Keratinocyte (primary cell): ENCODE results near the gene ANKRD24. TPM values are rescaled to one million over a fixed set of nuclear protein-coding genes. Genes with fewer than 3 reads are reported as not detected.
A peak's percentile ranks its signal among the peaks of the same experiment; 100 is the strongest.
"Not testable (repeated sequence)": the region's sequence is repeated elsewhere in the genome, so short reads cannot be mapped to it uniquely, and the experiment has no call there.

Experiments used
- DNase-seq: peaks from one replicate; pipeline ENCODE4 v3.0.0-alpha.2; 2011; ENCODE audit warnings: low read depth, missing footprints, low spot score
- FAIRE-seq: peaks from 2 replicates; lab custom pipeline; 2011; peaks lifted over from hg19 to GRCh38; lab: Jason Lieb, UNC
- H2AFZ ChIP-seq: 2 replicates; pipeline ENCODE4 v1.6.0; 2012; ENCODE audit warnings: low read length, control low read depth, inconsistent platforms; ENCODE audit not compliant: control insufficient read depth
- H3K27ac ChIP-seq: 2 replicates; pipeline ENCODE4 v1.5.1; 2011; ENCODE audit warnings: low read length; ENCODE audit not compliant: control insufficient read depth, insufficient read depth
- H3K27me3 ChIP-seq: 3 replicates; pipeline ENCODE4 v1.6.0; 2011; ENCODE audit warnings: low read length; ENCODE audit not compliant: control insufficient read depth, insufficient read depth; ENCODE audit errors: extremely low read depth
- H3K36me3 ChIP-seq, 2 experiments: 2 replicates in 1 of 2; 3 replicates in 1 of 2; pipeline ENCODE4 v1.5.1; 2011; ENCODE audit warnings: low read length in 2 of 2, mild to moderate bottlenecking in 1 of 2; ENCODE audit not compliant: control insufficient read depth in 2 of 2, insufficient read depth in 2 of 2; ENCODE audit errors: extremely low read depth in 1 of 2
- H3K4me1 ChIP-seq: 3 replicates; pipeline ENCODE4 v1.5.1; 2011; ENCODE audit warnings: low read length; ENCODE audit not compliant: control insufficient read depth, insufficient read depth; ENCODE audit errors: extremely low read depth
- H3K4me2 ChIP-seq: 3 replicates; pipeline ENCODE4 v1.6.0; 2011; ENCODE audit warnings: low read depth, low read length; ENCODE audit not compliant: control insufficient read depth, insufficient read depth; ENCODE audit errors: extremely low read depth
- H3K4me3 ChIP-seq, 3 experiments: fragments of 200-600 bp in 1 of 3; sonication (generic) in 1 of 3; 2 replicates in 2 of 3; 3 replicates in 1 of 3; pipeline ENCODE4 v1.5.1; 2011 to 2016; ENCODE audit warnings: low read length in 3 of 3, mild to moderate bottlenecking in 3 of 3, control low read depth in 2 of 3, inconsistent platforms in 1 of 3, low read depth in 1 of 3, mixed read lengths in 1 of 3, mixed run types in 1 of 3, moderate library complexity in 1 of 3; ENCODE audit not compliant: control insufficient read depth in 2 of 3, insufficient read depth in 2 of 3; ENCODE audit errors: extremely low read depth in 1 of 3
- H3K79me2 ChIP-seq: 2 replicates; pipeline ENCODE4 v1.6.0; 2012; ENCODE audit warnings: low read length; ENCODE audit not compliant: control insufficient read depth, insufficient read depth
- H3K9ac ChIP-seq: 3 replicates; pipeline ENCODE4 v1.6.0; 2011; ENCODE audit warnings: low read length; ENCODE audit not compliant: control insufficient read depth, insufficient read depth; ENCODE audit errors: extremely low read depth
- H3K9me1 ChIP-seq: 3 replicates; pipeline ENCODE4 v1.6.0; 2011; ENCODE audit warnings: low read length; ENCODE audit not compliant: control insufficient read depth, insufficient read depth; ENCODE audit errors: extremely low read depth
- H3K9me3 ChIP-seq: 2 replicates; pipeline ENCODE4 v1.5.1; 2012; ENCODE audit warnings: low read depth, low read length; ENCODE audit not compliant: control insufficient read depth
- H4K20me1 ChIP-seq: 3 replicates; pipeline ENCODE4 v1.6.0; 2011; ENCODE audit warnings: low read length; ENCODE audit not compliant: control insufficient read depth, insufficient read depth; ENCODE audit errors: extremely low read depth
- EZH2 ChIP-seq: IDR thresholded peaks from one replicate; pipeline ENCODE4 v1.6.1; 2012; ENCODE audit warnings: inconsistent platforms, mild to moderate bottlenecking, low read length, moderate library complexity
- dilution Hi-C: fragments of 300-500 bp; cut with MboI; formaldehyde crosslinking; loops from one replicate; pipeline ENCODE4 v1.7.0; 2020; ENCODE audit warnings: low sequenced_read_pairs; ENCODE audit not compliant: extremely low pct_ligation_motif_present
- polyA plus RNA-seq, 5 experiments: library from polyadenylated mRNA; depleted of rRNA in 3 of 5; stranded (reverse) in 3 of 5; stranded (forward) in 1 of 5; unstranded in 1 of 5; fragments of >200 nt; gene quantifications; 1 replicate in 1 of 5; 2 replicates in 3 of 5; 3 replicates in 1 of 5; pipeline versions ENCODE4 v1.2.1 to v1.2.3, GENCODE V29; 2011 to 2012; ENCODE audit warnings: missing spikeins in 2 of 5, low read depth in 1 of 5, low replicate concordance in 1 of 5
- TF ChIP-seq, protein P1 (sequence below), 3 experiments: IDR thresholded peaks in 1 of 3; conservative IDR thresholded peaks in 1 of 3; optimal IDR thresholded peaks in 1 of 3; 2 replicates in 2 of 3; 3 replicates in 1 of 3; pipeline versions ENCODE3 to v1.5.1; 2011; ENCODE audit warnings: low read length in 3 of 3, mild to moderate bottlenecking in 3 of 3, moderate library complexity in 2 of 3, control low read depth in 1 of 3, inconsistent platforms in 1 of 3; ENCODE audit not compliant: insufficient read depth in 2 of 3; ENCODE audit errors: extremely low read depth in 1 of 3

Gene ANKRD24
- polyA plus RNA-seq, 1 donor (not counting 4 experiments of a cell fraction or from before 2014, with no cell fraction given): 0.07 TPM

GRCh38 chr19:4228765-4229178 lies 46.3 kb downstream of the ANKRD24 start:
- DNase-seq: no peak
- dilution Hi-C loops: no loop called here
- TF ChIP-seq, protein P1, sequence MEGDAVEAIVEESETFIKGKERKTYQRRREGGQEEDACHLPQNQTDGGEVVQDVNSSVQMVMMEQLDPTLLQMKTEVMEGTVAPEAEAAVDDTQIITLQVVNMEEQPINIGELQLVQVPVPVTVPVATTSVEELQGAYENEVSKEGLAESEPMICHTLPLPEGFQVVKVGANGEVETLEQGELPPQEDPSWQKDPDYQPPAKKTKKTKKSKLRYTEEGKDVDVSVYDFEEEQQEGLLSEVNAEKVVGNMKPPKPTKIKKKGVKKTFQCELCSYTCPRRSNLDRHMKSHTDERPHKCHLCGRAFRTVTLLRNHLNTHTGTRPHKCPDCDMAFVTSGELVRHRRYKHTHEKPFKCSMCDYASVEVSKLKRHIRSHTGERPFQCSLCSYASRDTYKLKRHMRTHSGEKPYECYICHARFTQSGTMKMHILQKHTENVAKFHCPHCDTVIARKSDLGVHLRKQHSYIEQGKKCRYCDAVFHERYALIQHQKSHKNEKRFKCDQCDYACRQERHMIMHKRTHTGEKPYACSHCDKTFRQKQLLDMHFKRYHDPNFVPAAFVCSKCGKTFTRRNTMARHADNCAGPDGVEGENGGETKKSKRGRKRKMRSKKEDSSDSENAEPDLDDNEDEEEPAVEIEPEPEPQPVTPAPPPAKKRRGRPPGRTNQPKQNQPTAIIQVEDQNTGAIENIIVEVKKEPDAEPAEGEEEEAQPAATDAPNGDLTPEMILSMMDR (optimal IDR thresholded peaks at IDR 0.05 in 1 of 3, IDR thresholded peaks at IDR 0.05 in 1 of 3, conservative IDR thresholded peaks at IDR 0.05 in 1 of 3; ENCODE audit: extremely low read depth in 1 of 3, insufficient read depth in 2 of 3, low read length in 3 of 3): no peak
- no peak for TF ChIP-seq EZH2
- Histone ChIP-seq H3K4me3 (no peak overlapping the region), H3K27ac (no peak overlapping the region), H4K20me1 (no peaks in the 10 kb centered on the region), H3K36me3 (no peaks in the 10 kb centered on the region), H3K9ac (no peak overlapping the region), H3K4me2 (no peak overlapping the region), H3K4me1 (no peaks in the 10 kb centered on the region), H2AFZ (no peak overlapping the region), H3K9me1 (no peaks in the 10 kb centered on the region), H3K79me2 (no peaks in the 10 kb centered on the region), H3K27me3 (peaks cover 15% of the 10 kb centered on the region), H3K9me3 (no peaks in the 10 kb centered on the region)
- no peak for FAIRE-seq

- peak within 1 kb of the TSS; percentile 16 for H3K4me2 ChIP-seq
- no peaks in the 10 kb centered on the region for H4K20me1 ChIP-seq
- H3K79me2 ChIP-seq: no peaks in the 10 kb centered on the region
- no peaks in the 10 kb centered on the region for H3K9me1 ChIP-seq
- H3K27ac ChIP-seq: no peak within 1 kb of the TSS
- TF ChIP-seq, protein P1 (optimal IDR thresholded peaks at IDR 0.05 in 1 of 3, IDR thresholded peaks at IDR 0.05 in 1 of 3, conservative IDR thresholded peaks at IDR 0.05 in 1 of 3; ENCODE audit: extremely low read depth in 1 of 3, insufficient read depth in 2 of 3, low read length in 3 of 3): no peak
- TF ChIP-seq EZH2: no peak
- no peak for FAIRE-seq
- H3K4me3 ChIP-seq: no peak within 1 kb of the TSS
- no peak within 1 kb of the TSS for H2AFZ ChIP-seq
- peaks cover 15% of the 10 kb centered on the region for H3K27me3 ChIP-seq
- no peaks in the 10 kb centered on the region for H3K4me1 ChIP-seq
- no peaks in the 10 kb centered on the region for H3K9me3 ChIP-seq
- H3K36me3 ChIP-seq: no peaks in the 10 kb centered on the region
- DNase-seq: no peak
- dilution Hi-C loops: no loop called here
- no peak within 1 kb of the TSS for H3K9ac ChIP-seq
Observed at GRCh38 chr19:4229179-4229931, 46.9 kb downstream of the ANKRD24 start, which contains the start of gene EBI3. Gene EBI3 (plus strand): TSS chr19:4229523. CDS start chr19:4229551, 28 bp downstream.

GRCh38 chr19:4230237-4230636 lies 47.7 kb downstream of the ANKRD24 start:
- DNase-seq, H3K27ac ChIP-seq, H4K20me1 ChIP-seq, H3K9ac ChIP-seq, dilution Hi-C loops, H3K4me2 ChIP-seq, H3K9me3 ChIP-seq, H3K9me1 ChIP-seq, H2AFZ ChIP-seq, H3K4me1 ChIP-seq, H3K36me3 ChIP-seq, FAIRE-seq, H3K79me2 ChIP-seq, H3K4me3 ChIP-seq: not testable (repeated sequence)
- peaks cover 15% of the 10 kb centered on the region for H3K27me3 ChIP-seq

DNA sequence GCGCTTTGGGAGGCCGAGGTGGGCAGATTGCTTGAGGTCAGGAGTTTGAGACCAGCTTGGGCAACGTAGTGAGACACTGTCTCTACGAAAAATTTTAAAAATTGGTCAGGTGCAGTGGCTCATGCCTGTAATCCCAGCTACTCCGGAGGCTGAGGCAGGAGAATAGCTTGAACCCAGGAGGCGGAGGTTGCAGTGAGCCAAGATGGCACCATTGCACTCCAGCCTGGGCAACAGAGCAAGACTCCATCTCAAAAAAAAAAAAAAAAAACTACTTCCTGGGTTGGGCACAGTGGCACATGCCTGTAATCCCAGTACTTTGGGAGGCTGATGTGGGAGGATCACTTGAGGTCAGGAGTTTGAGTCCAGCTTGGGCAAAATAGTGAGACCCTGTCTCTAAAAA lies 49.0 kb downstream of the ANKRD24 start:
- H3K9ac ChIP-seq, H4K20me1 ChIP-seq, FAIRE-seq, H3K79me2 ChIP-seq, H3K9me3 ChIP-seq, H3K4me3 ChIP-seq, H3K27ac ChIP-seq, H3K9me1 ChIP-seq, DNase-seq, H3K4me1 ChIP-seq, H2AFZ ChIP-seq, H3K36me3 ChIP-seq, dilution Hi-C loops, H3K4me2 ChIP-seq: not testable (repeated sequence)
- peaks cover 15% of the 10 kb centered on the region for H3K27me3 ChIP-seq
